ENCODE measurements around the gene CDH4. TPM values are rescaled to one million over a fixed set of nuclear protein-coding genes. Genes with fewer than 3 reads are reported as not detected.

The CDH4 gene
- total RNA-seq, 1 experiment from 2014 or later = 25.0 TPM

DNA sequence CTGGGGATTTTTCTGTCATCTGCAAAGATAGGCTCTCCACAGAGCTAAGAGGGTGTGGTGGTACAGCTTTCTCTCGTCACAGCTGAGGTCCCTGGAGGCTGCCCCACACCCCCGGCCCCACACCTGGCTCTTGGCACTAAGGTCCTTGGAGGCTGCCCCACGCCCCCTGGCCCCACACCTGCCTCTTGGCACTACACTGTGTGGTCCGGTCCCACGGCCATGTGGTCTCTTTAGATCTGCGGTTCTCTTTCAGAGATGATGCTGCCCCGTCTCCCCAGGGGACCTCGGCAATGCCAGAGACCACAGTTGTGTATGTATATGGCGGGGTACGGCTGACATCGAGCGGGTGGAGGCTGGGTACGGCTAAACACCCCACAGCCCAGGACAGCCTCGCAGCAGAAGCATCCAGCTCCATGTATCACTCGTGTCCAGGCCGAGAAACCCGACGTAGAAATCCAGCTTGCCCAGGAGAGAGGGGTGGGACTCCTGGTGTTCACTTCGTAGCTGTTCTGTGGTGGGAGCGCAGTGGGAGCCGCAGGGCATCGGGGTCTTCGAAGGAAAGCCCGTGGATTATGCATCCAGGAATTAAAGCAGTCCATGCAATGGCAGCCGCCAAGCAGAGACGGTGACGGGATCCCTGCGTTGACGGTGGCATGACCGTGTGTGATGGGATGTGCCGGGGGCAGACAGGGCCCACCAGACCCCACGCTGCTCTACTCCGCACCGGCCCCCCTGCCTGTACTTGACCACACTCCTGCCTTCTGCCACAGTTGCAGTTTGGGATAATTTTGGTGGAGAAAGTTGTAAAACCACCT, 292.1 kb downstream of the CDH4 start:
- Mint-ChIP-seq H3K27me3 (ENCODE audit: insufficient read depth, unreplicated experiment) (no peaks in the 10 kb centered on the region), H3K4me1 (ENCODE audit: insufficient read depth, unreplicated experiment) (no peaks in the 10 kb centered on the region), H3K27ac (ENCODE audit: low read depth, unreplicated experiment) (no peak overlapping the region), H3K36me3 (ENCODE audit: insufficient read depth, unreplicated experiment) (peaks cover 10% of the 10 kb centered on the region), H3K4me3 (ENCODE audit: unreplicated experiment) (no peak overlapping the region), H3K9me3 (ENCODE audit: unreplicated experiment) (no peaks in the 10 kb centered on the region)
- ChIA-PET POLR2A (no interaction called here), CTCF (interaction anchor here (0.6 to 0.7 kb wide), 2 partner anchors 82 to 220 kb away, joined by 3 read pairs; no protein-coding TSS in a partner anchor)
- intact Hi-C loops (cut with micrococcal nuclease) = no loop called here
- BruUV-seq (replicated peaks) = no TSS peak
- no peak for DNase-seq (ENCODE audit: unreplicated experiment)
- TF ChIP-seq, protein P1, sequence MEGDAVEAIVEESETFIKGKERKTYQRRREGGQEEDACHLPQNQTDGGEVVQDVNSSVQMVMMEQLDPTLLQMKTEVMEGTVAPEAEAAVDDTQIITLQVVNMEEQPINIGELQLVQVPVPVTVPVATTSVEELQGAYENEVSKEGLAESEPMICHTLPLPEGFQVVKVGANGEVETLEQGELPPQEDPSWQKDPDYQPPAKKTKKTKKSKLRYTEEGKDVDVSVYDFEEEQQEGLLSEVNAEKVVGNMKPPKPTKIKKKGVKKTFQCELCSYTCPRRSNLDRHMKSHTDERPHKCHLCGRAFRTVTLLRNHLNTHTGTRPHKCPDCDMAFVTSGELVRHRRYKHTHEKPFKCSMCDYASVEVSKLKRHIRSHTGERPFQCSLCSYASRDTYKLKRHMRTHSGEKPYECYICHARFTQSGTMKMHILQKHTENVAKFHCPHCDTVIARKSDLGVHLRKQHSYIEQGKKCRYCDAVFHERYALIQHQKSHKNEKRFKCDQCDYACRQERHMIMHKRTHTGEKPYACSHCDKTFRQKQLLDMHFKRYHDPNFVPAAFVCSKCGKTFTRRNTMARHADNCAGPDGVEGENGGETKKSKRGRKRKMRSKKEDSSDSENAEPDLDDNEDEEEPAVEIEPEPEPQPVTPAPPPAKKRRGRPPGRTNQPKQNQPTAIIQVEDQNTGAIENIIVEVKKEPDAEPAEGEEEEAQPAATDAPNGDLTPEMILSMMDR (IDR thresholded peaks at IDR 0.05; ENCODE audit: unreplicated experiment) = no peak

DNA sequence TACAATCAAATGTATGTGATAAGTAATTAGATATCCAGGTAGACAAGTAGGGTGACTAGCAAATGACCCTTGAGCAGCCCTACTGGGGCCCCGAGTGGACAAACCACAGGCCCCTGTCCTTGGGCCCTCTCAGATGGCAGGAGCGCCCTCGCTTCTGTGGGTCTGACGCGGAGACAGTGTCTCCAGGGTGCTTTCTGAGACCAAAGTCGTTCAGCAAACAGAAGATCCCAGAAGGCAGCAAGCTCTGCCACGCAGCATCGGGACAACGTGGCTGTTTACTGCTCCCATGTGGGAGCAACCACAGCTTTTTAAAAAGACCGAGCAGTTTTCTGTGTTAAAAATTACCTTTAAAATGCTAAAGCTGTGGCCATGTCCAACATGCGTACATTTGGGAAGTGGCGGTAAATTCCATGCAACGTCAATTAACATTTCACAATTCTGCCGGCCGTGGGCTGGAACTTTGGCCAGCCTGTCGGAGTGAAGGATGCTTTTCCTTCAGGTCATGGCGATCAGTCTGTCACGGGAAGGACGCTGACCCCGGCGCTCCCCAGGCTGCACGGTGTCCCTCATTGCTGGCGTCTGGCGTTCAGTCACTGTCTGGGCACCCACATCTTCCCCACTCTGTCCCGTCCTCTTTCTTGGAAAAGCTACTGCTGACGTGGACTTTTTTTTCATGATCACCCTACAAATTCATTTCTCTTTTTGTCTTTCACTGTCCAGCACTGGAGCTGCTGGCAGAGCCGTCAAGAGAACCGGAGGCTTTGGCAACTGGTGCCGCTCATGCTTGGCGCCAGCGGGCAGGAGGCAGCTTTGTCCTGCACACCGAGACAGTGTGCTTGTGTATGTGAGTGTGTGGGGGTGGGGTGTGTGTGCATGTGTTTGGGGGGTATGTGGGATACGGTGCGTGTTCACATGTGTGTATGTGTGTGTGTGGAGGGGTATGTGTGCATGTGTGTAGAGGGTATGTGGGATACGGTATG, 293.1 kb downstream of the CDH4 start:
- no peak for DNase-seq (ENCODE audit: unreplicated experiment)
- Mint-ChIP-seq H3K9me3 (ENCODE audit: unreplicated experiment) (no peaks in the 10 kb centered on the region), H3K4me3 (ENCODE audit: unreplicated experiment) (no peak overlapping the region), H3K36me3 (ENCODE audit: insufficient read depth, unreplicated experiment) (peaks cover 10% of the 10 kb centered on the region), H3K4me1 (ENCODE audit: insufficient read depth, unreplicated experiment) (no peaks in the 10 kb centered on the region), H3K27ac (ENCODE audit: low read depth, unreplicated experiment) (no peak overlapping the region), H3K27me3 (ENCODE audit: insufficient read depth, unreplicated experiment) (no peaks in the 10 kb centered on the region)
- intact Hi-C loops (cut with micrococcal nuclease) = no loop called here
- TF ChIP-seq, protein P1 (IDR thresholded peaks at IDR 0.05; ENCODE audit: unreplicated experiment) = no peak
- no TSS peak for BruUV-seq (replicated peaks)
- ChIA-PET CTCF (interaction anchor here (0.6 kb wide), 1 partner anchor 81 kb away, joined by 3 read pairs; no protein-coding TSS in a partner anchor), POLR2A (interaction anchor here (0.6 kb wide), 1 partner anchor 18 kb away, joined by 3 read pairs; no protein-coding TSS in a partner anchor)

DNA sequence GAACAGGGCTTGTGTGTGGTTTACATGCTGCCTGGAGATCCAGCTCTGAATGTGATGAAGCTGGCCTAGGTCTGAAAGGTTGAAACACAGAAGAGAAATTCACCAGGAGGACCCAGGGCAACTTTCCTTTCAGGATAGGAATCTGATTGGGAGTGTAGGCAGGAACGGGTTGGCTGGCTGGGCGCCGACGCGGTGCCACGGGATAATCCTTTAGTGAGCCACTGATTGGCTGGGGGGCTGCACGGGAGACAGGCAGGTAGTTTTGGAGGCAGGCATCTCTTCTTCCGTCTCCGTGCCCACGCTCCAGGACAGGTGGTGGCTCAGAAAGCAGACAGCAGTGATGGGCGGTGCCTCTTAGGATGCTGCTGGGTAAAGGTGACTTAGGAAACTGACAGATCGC, 294.6 kb downstream of the CDH4 start:
- DNase-seq (ENCODE audit: unreplicated experiment) = no peak
- ChIA-PET POLR2A (no interaction called here), CTCF (no interaction called here)
- Mint-ChIP-seq H3K9me3 (ENCODE audit: unreplicated experiment) (peaks cover 7% of the 10 kb centered on the region), H3K27me3 (ENCODE audit: insufficient read depth, unreplicated experiment) (no peaks in the 10 kb centered on the region), H3K27ac (ENCODE audit: low read depth, unreplicated experiment) (no peak overlapping the region), H3K4me3 (ENCODE audit: unreplicated experiment) (no peak overlapping the region), H3K4me1 (ENCODE audit: insufficient read depth, unreplicated experiment) (no peaks in the 10 kb centered on the region), H3K36me3 (ENCODE audit: insufficient read depth, unreplicated experiment) (peaks cover 10% of the 10 kb centered on the region)
- intact Hi-C loops (cut with micrococcal nuclease) = no loop called here
- TF ChIP-seq, protein P1 (IDR thresholded peaks at IDR 0.05; ENCODE audit: unreplicated experiment) = no peak
- BruUV-seq (replicated peaks) = no TSS peak

DNA sequence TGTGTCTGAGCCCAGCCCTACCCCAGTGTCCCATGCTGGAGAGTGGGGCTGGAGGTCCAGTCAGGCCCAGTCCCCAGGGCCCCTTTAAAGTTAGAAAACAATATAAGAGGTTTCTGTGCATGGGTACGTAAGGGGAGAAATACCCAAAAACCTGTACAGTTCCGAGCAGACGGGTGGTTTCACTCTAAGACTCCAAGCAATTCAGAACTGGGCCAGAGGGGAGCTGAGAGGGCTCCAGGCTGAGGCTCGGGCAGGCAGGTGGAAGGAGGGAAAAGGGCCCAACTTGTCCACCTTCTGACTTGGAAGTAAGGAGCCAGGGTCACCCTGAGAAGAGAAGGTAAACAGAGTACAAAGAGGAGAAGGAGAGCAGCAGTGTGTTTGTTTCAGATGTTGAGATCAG, 296.0 kb downstream of the CDH4 start:
- no peak for DNase-seq (ENCODE audit: unreplicated experiment)
- BruUV-seq (replicated peaks) = no TSS peak
- Mint-ChIP-seq H3K27me3 (ENCODE audit: insufficient read depth, unreplicated experiment) (no peaks in the 10 kb centered on the region), H3K36me3 (ENCODE audit: insufficient read depth, unreplicated experiment) (peaks cover 5% of the 10 kb centered on the region), H3K4me3 (ENCODE audit: unreplicated experiment) (no peak overlapping the region), H3K9me3 (ENCODE audit: unreplicated experiment) (peaks cover 7% of the 10 kb centered on the region), H3K27ac (ENCODE audit: low read depth, unreplicated experiment) (no peak overlapping the region), H3K4me1 (ENCODE audit: insufficient read depth, unreplicated experiment) (no peaks in the 10 kb centered on the region)
- CTCF ChIA-PET = no interaction called here
- TF ChIP-seq, protein P1 (IDR thresholded peaks at IDR 0.05; ENCODE audit: unreplicated experiment) = no peak
- POLR2A ChIA-PET = no interaction called here
- intact Hi-C loops (cut with micrococcal nuclease) = no loop called here

All from MCF 10A (cell line).